Activated naive CD4-positive, alpha-beta T cell (primary cell): ENCODE data around the gene CACNG7.
A peak's percentile ranks its signal among the peaks of the same experiment; 100 is the strongest.
"Not testable (repeated sequence)": the region's sequence is repeated elsewhere in the genome, so short reads cannot be mapped to it uniquely, and the experiment has no call there.

Source experiments
- DNase-seq, 4 experiments: peaks; one replicate each; lab custom pipeline; 2025; lab: John Stamatoyannopoulos, UW

The CACNG7 gene

GRCh38 chr19:53905787-53906186 is 3.3 kb upstream of the CACNG7 start:
- DNase-seq = no peak

DNA sequence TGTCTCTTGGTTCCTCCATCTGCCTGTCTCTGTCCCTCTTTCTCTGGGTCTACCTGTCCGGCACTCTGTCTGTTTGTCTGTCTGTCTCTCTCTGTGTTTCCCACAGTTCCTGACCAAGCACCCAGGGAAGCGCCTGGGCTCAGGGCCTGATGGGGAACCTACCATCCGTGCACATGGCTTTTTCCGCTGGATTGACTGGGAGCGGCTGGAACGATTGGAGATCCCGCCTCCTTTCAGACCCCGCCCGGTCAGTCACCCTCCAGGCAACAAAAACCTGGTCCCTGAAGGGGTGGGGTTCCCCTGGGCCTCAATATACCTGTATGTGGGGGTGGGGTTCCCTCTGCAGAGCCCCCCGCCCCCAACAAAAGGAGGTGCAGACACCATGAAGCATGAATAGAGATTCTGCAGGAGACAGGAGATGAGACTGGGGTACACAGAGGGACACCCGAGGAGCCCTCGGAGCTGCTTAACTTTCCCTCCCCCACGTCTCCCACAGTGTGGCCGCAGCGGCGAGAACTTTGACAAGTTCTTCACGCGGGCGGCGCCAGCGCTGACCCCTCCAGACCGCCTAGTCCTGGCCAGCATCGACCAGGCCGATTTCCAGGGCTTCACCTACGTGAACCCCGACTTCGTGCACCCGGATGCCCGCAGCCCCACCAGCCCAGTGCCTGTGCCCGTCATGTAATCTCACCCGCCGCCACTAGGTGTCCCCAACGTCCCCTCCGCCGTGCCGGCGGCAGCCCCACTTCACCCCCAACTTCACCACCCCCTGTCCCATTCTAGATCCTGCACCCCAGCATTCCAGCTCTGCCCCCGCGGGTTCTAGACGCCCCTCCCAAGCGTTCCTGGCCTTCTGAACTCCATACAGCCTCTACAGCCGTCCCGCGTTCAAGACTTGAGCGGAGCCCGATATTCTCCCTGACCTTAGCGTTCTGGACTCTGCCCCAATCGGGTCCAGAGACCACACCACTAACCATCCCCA is 2.6 kb upstream of the CACNG7 start:
- DNase-seq = peak; percentile 31 to 65 (median 49)

DNA sequence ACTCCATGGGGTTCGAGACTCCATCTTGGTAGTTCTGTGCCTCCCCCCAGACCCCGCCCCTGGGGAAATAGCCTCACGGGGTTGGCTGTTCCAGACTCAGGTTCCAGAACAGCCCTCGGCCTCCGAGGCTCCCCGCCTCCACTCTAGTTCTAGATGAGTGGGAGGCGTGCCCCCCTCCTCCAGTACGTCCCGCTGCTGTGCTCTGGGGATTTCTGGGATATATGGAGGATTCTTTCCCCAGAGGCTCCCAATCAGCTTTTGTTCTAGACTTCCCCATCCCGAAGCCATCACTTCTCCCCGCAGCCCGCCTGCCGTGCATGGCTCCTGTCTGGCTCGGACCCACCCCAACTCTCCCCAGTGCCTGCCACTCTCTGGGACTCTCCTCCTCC is 1.9 kb upstream of the CACNG7 start:
- no peak for DNase-seq

DNA sequence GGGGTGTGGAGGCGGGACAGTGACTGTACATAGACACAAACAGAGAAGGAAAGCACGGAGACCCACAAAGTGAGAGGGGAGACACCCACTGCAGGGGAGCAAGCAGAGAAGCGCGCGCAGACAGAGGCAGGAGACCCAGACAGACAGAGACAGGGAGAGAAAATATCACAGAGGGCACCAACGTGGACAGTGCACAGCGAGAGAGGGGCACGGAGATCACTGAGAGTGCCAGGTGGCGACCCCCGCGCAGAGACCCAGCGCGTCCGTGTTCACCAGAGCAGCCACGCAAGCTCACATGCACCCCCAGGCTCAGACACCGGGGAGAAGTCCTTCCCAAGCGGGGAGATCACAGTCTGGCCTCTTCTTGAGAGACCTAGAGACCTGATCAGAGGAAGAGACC is 1.4 kb upstream of the CACNG7 start:
- no peak for DNase-seq

- DNase-seq = peak in 2 of 4 experiments; percentile 13 to 22
Measured at GRCh38 chr19:53908106-53908934, 758 bp upstream of the CACNG7 start.

GRCh38 chr19:53909471-53910169 is 542 bp downstream of the CACNG7 start:
- DNase-seq = no peak

GRCh38 chr19:53910170-53910518 is 1.1 kb downstream of the CACNG7 start:
- DNase-seq = no peak

GRCh38 chr19:53912653-53913052 is 3.6 kb downstream of the CACNG7 start:
- no peak for DNase-seq

GRCh38 chr19:53915000-53915399 is 5.9 kb downstream of the CACNG7 start:
- DNase-seq = no peak

- no peak for DNase-seq
Measured at GRCh38 chr19:53916004-53916403, 6.9 kb downstream of the CACNG7 start.

GRCh38 chr19:53917356-53917755 is 8.3 kb downstream of the CACNG7 start:
- no peak for DNase-seq

- DNase-seq = peak in 1 of 4 experiments; percentile 6
Measured at GRCh38 chr19:53927739-53928138, 18.7 kb downstream of the CACNG7 start.

GRCh38 chr19:53936029-53936428 is 27.0 kb downstream of the CACNG7 start:
- DNase-seq = no peak

- DNase-seq = no peak
Measured at GRCh38 chr19:53942001-53942786, 33.1 kb downstream of the CACNG7 start.

DNA sequence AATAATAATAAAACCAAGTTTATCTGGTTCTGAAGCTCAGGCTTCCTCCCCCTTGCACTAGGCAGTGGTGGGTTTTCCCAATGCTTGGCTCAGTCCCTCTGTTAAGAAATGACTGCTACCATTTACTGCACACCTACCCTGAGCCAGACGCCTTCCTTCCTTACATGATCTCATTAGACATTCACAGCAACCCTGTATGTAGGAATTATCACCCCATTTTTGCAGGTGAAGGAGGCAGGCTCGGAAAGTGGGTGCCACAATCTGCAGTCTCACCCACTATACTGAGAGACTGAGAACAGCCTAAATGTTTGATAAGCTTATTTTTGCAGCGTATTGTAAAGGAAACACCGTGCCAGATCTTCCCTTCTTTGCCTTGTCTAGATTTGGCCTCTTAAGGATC is 35.3 kb downstream of the CACNG7 start:
- DNase-seq = no peak

DNA sequence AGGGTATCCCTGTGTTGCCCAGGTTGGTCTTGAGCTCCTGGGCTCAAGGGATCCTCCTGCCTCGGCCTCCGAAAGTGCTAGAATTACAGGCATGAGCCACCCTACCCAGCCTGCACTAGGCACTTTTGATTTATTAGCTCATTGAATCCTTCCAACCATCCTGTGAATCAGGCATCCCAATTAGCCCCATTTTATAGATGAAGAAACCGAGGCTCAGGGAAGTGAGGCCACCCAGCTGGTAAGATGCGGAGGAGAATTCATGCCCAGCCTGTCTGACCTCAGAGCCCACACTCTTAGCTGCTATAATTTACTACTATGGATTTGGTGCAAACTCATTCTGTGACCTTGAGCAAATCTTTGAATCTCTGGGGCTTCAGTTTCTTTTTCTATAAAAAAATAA is 35.9 kb downstream of the CACNG7 start:
- DNase-seq = no peak

DNA sequence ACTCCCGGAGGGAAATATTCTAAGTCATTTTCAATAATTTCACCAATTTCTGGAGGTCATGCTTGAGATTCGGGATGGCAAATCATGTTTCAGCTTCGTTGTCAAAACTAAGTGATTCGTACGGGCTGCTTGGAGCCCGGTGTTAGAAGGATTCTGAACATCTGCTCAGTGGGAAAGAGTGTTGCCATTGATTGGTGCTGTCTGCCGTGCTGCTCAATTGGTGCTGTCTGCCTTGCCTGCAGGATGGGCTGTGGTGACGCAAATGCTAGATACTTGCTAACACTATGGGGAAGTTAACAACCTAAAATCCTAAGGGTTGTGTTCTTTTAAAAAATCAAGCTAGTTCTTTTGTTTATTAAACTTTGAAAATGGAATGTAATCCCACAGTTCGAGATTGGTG is 36.4 kb downstream of the CACNG7 start:
- no peak for DNase-seq

DNA sequence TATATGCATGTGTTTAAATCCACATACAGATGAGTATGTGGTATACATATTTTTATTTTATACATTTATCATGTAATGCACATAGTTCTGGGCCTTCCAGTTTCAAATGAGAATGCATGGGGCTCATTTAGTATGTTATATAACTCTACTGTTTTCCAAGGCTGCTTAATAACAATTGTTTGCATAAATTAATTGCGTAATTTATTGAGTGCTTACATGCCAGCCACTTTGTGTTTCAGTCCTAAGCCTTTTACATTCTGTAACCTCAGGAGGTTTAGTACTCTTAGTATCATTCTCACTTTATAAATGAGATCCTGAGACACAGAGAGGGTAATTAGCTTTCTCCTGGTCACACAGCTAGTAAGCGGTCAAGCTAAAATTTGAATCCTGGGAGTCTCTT is 36.9 kb downstream of the CACNG7 start:
- no peak for DNase-seq

- DNase-seq = no peak
Measured at GRCh38 chr19:53947624-53948023, 38.5 kb downstream of the CACNG7 start.

GRCh38 chr19:53948611-53949010 is 39.5 kb downstream of the CACNG7 start:
- DNase-seq = not testable (repeated sequence)

DNA sequence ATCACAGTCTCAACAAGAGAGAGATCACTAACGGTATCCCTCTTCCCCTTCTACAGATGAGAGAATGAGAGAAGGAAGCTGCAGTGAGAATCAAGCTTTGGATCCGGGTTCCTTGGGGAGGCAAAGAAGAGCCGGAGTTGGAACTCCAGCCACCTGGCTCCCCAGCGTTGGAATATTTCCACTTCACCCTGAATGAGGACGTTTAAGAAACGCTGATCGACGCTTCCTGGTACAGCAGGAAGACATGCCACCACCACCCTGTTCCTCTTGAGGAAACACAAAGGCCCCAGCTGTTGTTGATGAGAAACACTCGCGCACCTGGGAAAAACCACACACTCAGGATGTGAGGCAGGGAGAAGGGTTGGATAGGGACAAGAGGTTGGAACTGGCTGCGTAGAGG is 42.4 kb downstream of the CACNG7 start:
- DNase-seq = no peak

DNA sequence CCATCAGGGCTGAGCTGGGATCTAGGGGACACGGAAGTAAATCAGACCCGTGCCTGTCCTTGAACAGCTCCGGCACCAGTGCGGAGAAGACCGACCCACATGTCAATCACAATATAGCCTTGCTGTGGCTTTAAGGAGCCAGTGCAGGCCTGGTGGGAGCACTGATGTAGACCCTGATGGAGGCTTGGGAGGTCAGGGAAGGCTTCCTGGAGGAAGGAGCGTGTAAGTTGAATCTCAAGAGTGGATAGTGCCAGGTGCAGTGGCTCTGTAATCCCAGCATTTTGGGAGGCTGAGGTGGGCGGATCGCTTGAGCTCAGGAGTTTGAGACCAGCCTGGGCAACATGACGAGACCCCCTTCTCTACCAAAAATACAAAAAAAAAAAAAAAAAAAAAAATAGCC is 42.9 kb downstream of the CACNG7 start:
- no peak for DNase-seq
